GM18517 (cell line): ENCODE measurements around the gene PTPN14.
A peak's percentile ranks its signal among the peaks of the same experiment; 100 is the strongest.
"Not testable (repeated sequence)": the region's sequence is repeated elsewhere in the genome, so short reads cannot be mapped to it uniquely, and the experiment has no call there.

Source experiments
- ATAC-seq: cut with Tn5 transposase; IDR thresholded peaks from one replicate; pipeline ENCODE4 v1.9.1; 2021; ENCODE audit warnings: mild to moderate bottlenecking, moderate library complexity; ENCODE audit not compliant: unreplicated experiment

PTPN14 gene

DNA sequence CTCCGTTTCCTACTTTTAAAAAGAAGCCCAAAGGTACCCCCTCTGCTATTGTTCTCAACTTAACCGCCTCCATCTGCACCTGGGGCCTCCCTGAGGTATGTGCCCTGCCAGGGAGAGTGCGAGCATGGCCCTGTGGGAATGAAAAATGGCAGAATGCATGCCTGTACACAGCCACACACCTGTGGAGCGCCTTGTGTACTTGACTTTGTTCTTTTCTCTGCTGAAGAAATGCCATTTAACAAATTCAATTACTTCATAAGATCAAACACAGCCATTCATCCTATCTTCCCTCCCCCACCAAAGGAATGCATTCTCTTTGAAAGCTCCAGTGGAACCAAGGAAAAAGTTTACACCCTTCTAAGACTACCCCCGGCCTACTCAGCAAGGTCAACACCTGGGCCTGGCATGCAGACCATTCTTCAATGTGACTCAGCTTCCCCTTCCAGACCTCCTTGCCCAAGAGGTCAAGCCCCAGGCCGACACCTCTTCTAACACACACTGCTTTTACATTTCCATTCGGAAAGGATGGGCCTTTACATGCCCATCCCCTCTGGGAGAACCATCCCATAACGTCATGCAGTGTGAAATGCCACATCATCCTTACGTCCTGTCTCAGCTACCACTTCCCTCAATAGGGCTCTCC, 146.7 kb downstream of the PTPN14 start:
- no peak for ATAC-seq

- peak; percentile 61 for ATAC-seq
Measured at GRCh38 chr1:214404154-214404553, 147.2 kb downstream of the PTPN14 start.

GRCh38 chr1:214403431-214403830, 148.0 kb downstream of the PTPN14 start:
- no peak for ATAC-seq

DNA sequence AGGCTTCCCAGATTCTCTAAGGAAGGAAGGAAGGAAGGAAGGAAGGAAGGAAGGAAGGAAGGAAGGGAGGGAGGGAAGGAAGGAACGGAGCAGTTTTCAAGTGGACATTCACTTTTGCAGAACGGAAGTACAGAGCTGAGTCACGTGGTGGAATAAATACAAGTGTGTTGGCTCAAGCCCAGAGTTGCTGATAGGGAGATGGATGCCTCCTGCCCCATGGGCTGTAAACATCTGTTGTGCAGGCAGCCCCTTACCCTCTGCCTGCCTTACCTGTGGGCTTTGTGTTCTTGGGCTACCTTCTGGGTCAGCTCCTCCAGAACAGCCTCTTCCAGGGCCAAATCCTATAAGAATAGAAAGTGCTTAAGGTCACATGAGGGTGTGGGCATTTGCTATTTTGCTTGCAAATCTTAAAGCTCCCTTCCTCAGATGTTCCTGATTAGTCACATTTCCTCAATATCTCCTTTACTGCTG, 148.8 kb downstream of the PTPN14 start:
- no peak for ATAC-seq

DNA sequence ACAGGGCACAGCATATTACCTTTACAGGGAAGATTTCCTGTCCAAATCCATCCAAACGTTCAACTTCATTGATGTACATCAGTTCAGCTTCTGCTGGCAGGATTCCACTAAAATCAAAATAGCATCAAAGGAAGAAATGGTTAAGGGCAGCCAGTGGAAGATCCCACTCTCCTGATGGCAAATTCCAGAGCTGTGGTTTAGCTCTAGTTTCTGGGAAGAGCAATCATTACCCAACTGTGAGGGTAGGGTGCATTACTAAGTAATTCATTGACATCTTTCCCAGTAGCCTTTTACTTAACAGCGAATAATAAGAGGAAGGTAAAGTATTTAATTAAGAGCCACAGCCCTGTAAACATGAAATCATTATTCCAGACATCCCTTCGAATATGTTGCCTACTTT, 149.7 kb downstream of the PTPN14 start:
- ATAC-seq, result no peak

DNA sequence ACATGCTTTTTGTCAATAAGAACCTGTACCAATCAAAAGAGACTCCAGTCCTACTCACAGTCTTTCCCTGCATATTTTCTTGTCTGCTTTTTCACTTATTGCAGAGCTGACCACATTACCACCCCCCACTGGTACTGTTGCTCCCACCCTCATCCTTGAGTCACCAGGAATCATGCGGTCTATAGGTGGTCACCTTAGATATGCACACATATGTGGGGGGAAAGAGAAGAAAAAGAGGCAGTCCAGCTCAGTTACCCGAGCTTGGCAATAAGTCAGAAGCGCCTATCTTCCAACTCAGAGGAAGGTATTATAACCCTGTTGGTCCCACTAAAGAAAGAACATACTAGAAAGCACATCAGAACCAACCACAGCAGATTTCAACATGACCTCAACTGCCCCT, 151.3 kb downstream of the PTPN14 start:
- no peak for ATAC-seq

DNA sequence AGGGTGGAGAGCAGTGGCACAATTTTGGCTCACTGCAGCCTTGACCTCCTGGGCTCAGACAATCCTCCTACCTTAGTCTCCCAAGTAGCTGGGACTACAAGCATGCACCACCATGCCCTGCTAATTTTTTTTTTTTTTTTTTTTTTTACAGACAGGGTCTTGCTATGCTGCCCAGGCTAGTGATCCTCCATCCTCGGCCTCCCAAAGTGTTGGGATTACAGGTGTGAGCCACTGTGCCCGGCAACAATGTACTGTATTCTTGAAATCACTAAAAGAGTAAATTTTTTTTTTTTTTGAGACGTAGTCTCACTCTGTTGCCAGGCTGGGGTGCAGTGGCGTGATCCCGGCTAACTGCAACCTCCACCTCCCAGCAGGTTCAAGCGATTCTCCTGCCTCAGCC, 152.9 kb downstream of the PTPN14 start:
- no peak for ATAC-seq

DNA sequence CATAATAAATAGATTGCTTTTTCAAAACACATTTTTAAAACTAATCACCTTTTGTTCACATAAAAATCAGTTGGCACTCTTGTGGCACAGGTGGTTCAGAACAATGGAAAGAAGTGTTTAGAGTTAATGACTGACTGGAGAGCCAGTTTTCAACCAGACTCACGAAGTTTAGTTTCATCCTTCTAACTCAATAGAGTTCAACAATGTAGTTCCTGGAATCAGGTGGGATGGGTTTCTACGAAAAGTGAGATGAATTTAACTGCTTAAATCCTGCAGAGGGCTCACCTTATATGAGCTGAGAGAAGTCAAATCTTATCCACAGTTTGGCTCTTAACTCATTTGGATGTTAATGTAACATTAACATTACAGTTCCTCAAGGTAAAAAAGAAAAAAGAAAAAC, 153.9 kb downstream of the PTPN14 start:
- no peak for ATAC-seq

DNA sequence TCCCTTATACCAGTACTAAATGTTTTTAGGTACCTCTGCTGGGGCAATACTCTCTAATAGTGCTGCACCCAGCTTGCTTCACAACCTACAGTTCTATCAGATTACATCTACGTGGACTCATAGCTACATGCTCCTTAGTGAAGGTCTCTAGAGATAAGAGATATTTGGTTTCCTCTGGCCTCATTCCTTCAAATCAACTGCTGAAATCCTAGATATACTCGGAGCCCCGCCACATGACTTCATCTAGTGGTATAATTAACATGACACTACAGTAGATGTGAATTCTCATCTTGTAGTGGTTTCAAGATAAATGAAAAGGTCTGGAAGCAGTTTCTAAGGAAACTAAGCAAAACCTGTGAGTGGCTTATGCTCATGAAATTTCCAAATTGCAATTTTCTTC, 155.1 kb downstream of the PTPN14 start:
- ATAC-seq, result no peak

DNA sequence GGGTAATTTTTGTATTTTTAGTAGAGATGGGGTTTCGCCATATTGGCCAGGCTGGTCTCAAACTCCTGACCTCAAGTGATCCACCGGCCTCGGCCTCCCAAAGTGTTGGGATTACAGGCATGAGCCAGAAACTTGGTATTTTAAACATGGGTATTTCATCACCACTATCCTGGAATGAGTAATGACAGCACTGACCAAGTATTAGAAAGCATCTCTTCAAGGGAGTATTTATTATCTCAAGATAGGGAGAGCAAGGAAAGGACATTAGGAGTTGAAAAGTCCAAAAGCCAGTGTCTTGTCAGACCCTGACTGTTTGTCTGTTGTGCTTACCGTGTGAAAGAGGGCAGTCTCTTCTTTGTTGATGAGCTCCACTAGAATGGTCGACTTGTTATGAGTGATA, 156.8 kb downstream of the PTPN14 start:
- ATAC-seq, result not testable (repeated sequence)

- no peak for ATAC-seq
Measured at GRCh38 chr1:214393086-214393485, 158.3 kb downstream of the PTPN14 start.

DNA sequence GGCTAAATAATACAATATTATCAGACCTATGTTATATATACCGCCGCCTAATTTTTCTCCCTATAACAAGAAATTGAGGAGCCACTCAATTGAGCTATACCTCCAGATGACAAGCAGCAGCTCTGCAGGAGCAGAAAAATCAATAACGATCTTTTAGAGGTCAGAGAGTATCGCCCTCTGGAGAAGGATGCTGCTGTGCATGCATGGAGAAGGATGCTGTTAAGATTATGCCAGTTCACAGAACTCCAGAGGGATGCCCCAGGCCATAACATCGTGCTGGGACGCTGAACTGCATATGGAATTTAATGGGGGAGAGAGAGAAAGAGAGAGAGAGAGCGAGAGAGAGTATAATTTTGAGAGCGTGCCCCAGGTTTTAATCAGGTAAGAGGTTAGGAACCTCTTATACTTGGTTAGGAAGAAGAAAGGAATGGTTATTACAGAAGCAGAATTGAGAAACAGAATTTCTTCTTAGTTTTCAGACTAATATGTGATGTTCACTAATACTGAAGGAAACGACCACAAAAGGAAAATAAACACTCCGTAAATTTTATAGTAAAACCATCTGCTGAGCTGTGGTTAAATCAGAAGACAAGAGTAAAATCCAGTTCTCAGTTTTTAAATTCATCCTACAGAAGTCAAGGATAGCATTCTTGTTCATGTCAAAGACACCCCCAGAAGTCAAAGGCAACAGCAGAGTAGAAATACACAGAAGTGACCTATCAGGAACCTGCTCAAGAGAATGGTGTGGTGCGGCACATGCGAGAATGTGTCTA, 159.3 kb downstream of the PTPN14 start:
- ATAC-seq, result no peak

GRCh38 chr1:214389734-214390133, 161.7 kb downstream of the PTPN14 start:
- no peak for ATAC-seq

GRCh38 chr1:214386747-214387146, 164.7 kb downstream of the PTPN14 start:
- no peak for ATAC-seq

DNA sequence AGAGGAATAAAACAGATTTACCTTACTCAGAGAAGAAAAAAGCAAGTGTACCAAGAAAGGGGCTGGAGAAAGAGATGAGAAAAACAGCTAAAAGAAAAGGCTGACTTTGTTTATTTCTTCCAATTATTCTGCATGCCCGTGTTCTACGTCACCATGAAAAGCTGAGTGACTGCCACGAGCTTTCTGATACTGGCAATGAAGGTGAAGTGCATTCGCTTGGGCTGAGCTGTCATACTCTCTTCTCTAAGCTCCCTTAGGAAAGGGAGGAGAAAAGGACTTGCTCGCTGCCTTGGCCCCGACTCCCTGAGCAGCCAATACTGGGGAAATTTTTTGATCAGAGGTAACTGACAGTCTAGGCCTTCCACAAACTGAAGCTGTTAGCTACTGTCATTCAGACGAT, 165.1 kb downstream of the PTPN14 start:
- no peak for ATAC-seq

DNA sequence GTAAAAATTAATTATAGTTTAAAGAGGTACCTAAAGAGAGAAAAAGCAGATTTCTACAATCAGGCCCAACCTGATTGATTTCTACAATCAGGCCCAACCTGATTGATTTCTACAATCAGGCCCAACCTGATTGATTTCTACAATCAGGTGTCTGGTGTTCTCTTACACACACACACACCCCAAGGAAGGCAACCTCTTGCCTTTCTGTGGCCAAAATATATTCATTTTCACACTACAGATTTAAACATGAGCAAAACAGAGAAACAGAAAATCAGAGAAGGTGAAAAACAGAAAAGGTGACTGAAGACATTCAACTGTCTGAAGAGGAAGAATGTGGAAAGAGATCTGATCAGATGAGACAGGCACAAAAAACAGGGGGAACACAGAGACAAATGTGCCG, 166.0 kb downstream of the PTPN14 start:
- no peak for ATAC-seq

GRCh38 chr1:214384373-214385079, 166.9 kb downstream of the PTPN14 start:
- no peak for ATAC-seq

DNA sequence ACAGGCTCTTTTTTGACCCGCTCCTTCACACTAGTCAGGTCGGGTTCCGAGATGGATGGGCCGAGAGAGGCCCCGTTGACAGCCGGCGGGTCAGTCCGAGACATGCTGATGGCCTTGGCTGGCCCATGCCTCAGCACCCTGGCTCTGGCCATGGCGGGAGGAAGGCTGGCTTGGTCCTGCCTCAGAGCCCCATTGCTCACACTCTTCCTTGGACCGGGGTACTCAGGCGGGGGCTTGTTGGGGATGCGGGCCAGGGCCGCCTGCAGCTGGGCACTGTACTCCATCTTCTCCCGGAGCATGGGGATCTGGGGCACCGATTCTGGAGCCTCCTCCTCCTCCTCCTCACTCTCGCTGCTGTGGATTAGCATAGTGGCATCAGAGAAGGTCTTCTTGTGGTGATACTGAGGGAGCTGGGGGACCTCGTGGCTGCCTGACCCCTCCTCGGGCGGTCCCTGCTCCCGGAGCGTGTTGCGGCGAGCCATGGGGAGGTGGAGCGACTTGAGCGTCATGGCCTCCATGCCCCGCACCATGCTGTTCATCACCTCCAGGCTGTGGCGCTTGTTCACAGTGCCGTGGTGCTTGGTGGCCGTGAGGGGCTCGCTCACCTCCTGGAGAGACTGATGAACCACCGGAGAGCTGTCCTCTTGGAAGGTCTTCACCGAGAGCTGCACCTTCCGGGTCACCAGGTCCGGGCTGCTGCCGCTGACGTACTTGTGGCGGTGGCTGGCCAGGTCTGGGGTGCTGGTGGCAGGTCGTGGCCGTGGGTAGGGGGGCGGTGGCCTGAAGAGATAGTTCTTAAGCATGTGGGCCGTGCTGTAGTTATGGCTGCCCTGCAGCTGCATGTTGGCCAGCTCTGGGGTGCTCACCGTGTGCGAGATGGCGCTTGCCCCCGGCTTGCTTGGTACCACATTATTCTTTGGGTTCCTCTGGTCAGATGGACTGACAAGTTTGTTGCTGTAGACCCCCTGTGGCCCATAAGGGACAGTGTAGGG, 167.7 kb downstream of the PTPN14 start:
- ATAC-seq, result no peak

- no peak for ATAC-seq
Measured at GRCh38 chr1:214380986-214381695, 170.3 kb downstream of the PTPN14 start.

GRCh38 chr1:214380396-214380795, 171.0 kb downstream of the PTPN14 start:
- no peak for ATAC-seq
